Psoas muscle (tissue), 8 donors: Measurements from ENCODE around the gene TMEM179. TPM values are rescaled to one million over a fixed set of nuclear protein-coding genes. Genes with fewer than 3 reads are reported as not detected.

Source experiments
- ATAC-seq, 4 donors: fragments of 200-7000 bp; cut with Tn5 transposase; one replicate each; pipeline ENCODE4 v1.9.1; 2020; ENCODE audit warnings: moderate library complexity in 3 of 4, mild to moderate bottlenecking in 2 of 4
- DNase-seq, 2 donors: peaks; one replicate each; pipeline ENCODE4 v3.0.0-alpha.2; 2020
- H3K27ac ChIP-seq: fragments of 200-600 bp; one replicate; pipeline ENCODE4 v1.8.0; 2022
- H3K27me3 ChIP-seq, 3 donors: fragments of 200-600 bp in 1 of 3; one replicate each; pipeline versions ENCODE4 v1.6.1 to v1.8.0; 2013 to 2022; ENCODE audit warnings: low read length in 2 of 3, mild to moderate bottlenecking in 2 of 3, moderate library complexity in 1 of 3; ENCODE audit not compliant: insufficient read depth in 3 of 3
- H3K36me3 ChIP-seq, 2 donors: fragments of 200-600 bp in 1 of 2; one replicate each; pipeline versions ENCODE4 v1.6.1 to v1.8.0; 2013 to 2022; ENCODE audit warnings: low read depth in 1 of 2, mild to moderate bottlenecking in 1 of 2, moderate library complexity in 1 of 2; ENCODE audit not compliant: insufficient read depth in 1 of 2
- H3K4me1 ChIP-seq: fragments of 200-600 bp; one replicate; pipeline ENCODE4 v1.8.0; 2022
- H3K4me3 ChIP-seq: fragments of 200-600 bp; one replicate; pipeline ENCODE4 v1.8.0; 2022; ENCODE audit warnings: mild to moderate bottlenecking
- H3K9me3 ChIP-seq: fragments of 200-600 bp; one replicate; pipeline ENCODE4 v1.8.0; 2022
- WGBS, 3 donors: extraction: QIAGEN DNeasy Blood & Tissue Kit; methylation state at CpG; one replicate each; pipeline versions ENCODE4 v1.1.6 to v1.1.7; 2013; 5-methylcytosine and 5-hydroxymethylcytosine counted together
- intact Hi-C, 2 donors: fragments of 100-400 bp; cut with DNase I; formaldehyde crosslinking; loops; one replicate each; pipeline versions ENCODE4 v1.11.0 to v1.14.2; 2022
- polyA plus RNA-seq, 3 donors: library from polyadenylated mRNA; stranded (reverse); fragments of 200-250 nt; gene quantifications; one replicate each; pipeline ENCODE4 v1.2.3, GENCODE V29; 2013
- total RNA-seq, 4 donors: library from RNA; stranded (reverse); fragmentation: NEBNext Ultra II Directional in 2 of 4; extraction: Animal tissue kit (Norgen Biotek cat#: 25700) in 2 of 4; gene quantifications; one replicate each; pipeline versions ENCODE4 v1.2.1 to v1.2.4, GENCODE V29; 2021 to 2023
- TF ChIP-seq, protein P1 (sequence below): fragments of 200-600 bp; IDR thresholded peaks from one replicate; pipeline ENCODE4 v1.8.0; 2022; ENCODE audit warnings: antibody characterized with exemption
- donor health status: healthy with polysubstance abuse.
- donor health status: DM: no; HTN: no; CAD: no; lungs with moderate emphysema.
- donor health status: Bipolar disorder and iron deficiency.
- donor health status: healthy.
- donor health status: DM: yes; HTN: yes; CAD: no.
- donor health status: DM: no; HTN: no; CAD: no.
- donor health status: DM: no; HTN: no; CAD: no.
- donor health status: DM: yes; HTN: yes; CAD: no.

Gene TMEM179
- total and polyA plus RNA-seq, 7 donors: 0.01 TPM; not detected in 6

DNA sequence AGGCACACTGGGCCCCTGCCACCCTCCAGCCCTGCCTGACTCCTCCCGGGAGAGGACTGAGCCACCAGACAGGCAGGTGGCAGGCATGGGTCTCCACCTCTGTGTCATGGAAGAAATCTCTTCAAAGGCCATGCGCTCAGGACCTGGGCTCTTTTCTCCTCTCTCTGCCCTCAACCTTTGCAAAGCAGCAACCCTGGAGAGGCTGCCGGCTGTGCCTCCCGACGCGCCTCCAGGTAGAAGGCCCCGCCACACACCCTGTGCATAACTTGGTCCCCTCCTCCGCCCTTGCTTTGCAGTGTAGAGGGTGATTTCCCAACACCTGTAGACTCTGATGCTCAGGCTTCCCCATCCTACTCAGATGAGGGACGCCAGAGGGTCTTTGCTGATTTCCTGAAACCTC lies 28.2 kb upstream of the TMEM179 start:
- 83 to 90% (median 83%) methylated on average over 9 of the region's 9 CpGs for WGBS, 3 donors
- no peaks in the 10 kb centered on the region for H3K4me1 ChIP-seq
- H3K36me3 ChIP-seq: no peaks in the 10 kb centered on the region
- H3K9me3 ChIP-seq: peaks cover 4% of the 10 kb centered on the region
- no peak for ATAC-seq
- TF ChIP-seq, protein P1, sequence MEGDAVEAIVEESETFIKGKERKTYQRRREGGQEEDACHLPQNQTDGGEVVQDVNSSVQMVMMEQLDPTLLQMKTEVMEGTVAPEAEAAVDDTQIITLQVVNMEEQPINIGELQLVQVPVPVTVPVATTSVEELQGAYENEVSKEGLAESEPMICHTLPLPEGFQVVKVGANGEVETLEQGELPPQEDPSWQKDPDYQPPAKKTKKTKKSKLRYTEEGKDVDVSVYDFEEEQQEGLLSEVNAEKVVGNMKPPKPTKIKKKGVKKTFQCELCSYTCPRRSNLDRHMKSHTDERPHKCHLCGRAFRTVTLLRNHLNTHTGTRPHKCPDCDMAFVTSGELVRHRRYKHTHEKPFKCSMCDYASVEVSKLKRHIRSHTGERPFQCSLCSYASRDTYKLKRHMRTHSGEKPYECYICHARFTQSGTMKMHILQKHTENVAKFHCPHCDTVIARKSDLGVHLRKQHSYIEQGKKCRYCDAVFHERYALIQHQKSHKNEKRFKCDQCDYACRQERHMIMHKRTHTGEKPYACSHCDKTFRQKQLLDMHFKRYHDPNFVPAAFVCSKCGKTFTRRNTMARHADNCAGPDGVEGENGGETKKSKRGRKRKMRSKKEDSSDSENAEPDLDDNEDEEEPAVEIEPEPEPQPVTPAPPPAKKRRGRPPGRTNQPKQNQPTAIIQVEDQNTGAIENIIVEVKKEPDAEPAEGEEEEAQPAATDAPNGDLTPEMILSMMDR: no peak
- no peak overlapping the region for H3K4me3 ChIP-seq
- no peak overlapping the region for H3K27ac ChIP-seq
- DNase-seq: no peak
- intact Hi-C loops: no loop called here
- H3K27me3 ChIP-seq: peaks cover 0 to 38% (median 9%) of the 10 kb centered on the region in 3 donors

DNA sequence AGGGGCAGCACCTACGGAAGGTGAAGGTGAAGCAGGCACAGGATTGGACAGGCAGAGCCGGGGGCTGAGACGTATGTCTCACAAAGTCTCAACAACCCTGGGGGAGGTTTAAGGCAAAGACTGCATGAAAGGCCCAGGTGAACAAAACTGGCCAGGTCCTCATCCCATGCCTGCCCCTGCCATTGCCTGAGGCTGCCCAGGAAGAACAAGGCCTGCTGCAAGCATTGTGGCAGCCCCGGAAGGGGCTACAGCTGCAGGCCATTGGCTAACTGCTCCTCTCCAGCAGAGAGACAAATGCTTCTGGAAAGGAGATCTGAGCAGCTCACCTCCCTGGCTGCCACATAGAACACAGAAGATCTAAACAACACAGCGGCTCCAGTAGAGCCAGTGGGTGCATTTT lies 20.4 kb upstream of the TMEM179 start:
- Histone ChIP-seq H3K27me3 (peaks cover 0 to 34% (median 0%) of the 10 kb centered on the region in 3 donors), H3K4me3 (no peak overlapping the region), H3K27ac (no peak overlapping the region), H3K4me1 (no peaks in the 10 kb centered on the region), H3K36me3 (no peaks in the 10 kb centered on the region), H3K9me3 (peaks cover 4% of the 10 kb centered on the region)
- WGBS, 3 donors: 42 to 53% (median 53%) methylated on average over 5 of the region's 5 CpGs
- ATAC-seq (no peak), DNase-seq (no peak)
- TF ChIP-seq, protein P1: no peak
- intact Hi-C loops: no loop called here

DNA sequence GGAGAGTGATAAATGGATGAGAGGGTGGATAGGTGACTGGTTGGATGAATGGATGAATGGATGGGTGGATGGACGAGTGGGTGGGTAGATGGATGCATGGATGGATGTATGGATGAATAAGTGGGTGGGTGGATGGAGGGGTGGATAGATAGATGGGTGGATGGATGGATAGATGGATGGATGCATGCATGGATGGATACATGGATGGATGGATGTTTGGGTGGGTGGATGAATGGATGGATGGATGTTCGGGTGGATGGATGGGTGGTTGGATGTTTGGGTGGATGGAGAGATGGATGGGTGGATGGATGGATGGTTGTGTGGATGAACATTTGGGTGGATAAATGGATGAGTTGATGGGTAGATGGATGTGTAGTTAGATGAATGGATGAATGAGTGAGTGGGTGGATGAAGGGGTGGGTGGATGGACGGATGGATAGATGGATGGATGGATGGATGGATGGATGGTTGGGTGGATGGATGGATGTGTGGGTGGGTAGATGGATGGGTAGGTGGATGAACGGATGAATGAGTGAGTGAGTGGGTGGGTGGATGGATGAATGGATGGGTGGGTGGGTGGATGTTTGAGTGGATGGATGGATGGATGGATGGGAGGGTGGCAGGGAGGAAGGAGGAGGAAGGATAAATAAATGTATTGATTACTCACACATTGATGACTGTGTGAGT lies 9.7 kb upstream of the TMEM179 start:
- H3K27ac ChIP-seq: no peak overlapping the region
- WGBS, 3 donors: 48 to 64% (median 51%) methylated on average over 4 of the region's 4 CpGs
- intact Hi-C loops: no loop called here
- peaks cover 0 to 37% (median 8%) of the 10 kb centered on the region in 3 donors for H3K27me3 ChIP-seq
- no peaks in the 10 kb centered on the region for H3K36me3 ChIP-seq
- ATAC-seq (no peak), DNase-seq (no peak)
- no peaks in the 10 kb centered on the region for H3K4me1 ChIP-seq
- TF ChIP-seq, protein P1: no peak
- H3K4me3 ChIP-seq: no peak overlapping the region
- no peaks in the 10 kb centered on the region for H3K9me3 ChIP-seq

DNA sequence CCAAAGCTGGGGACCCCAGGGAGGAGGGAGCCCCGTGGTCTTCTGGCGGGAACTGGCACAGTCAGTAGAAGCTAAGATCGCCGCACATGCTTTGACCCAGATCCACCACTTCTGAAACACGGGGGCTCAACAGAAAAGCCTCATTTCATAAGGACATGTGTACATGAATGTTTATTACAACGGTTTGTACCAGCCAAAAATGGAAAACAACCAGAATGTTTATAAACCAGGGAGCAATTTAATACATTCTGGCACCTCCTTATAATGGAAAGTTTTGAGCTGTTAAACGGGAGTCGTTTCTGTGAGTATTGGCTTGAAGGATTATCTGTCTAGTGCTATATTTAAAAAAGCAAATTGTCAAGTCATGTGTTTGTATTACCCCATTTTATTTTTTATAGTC lies 7.3 kb upstream of the TMEM179 start:
- Histone ChIP-seq H3K4me1 (no peaks in the 10 kb centered on the region), H3K9me3 (no peaks in the 10 kb centered on the region), H3K27ac (no peak overlapping the region), H3K27me3 (peaks cover 0 to 36% (median 8%) of the 10 kb centered on the region in 3 donors), H3K36me3 (no peaks in the 10 kb centered on the region), H3K4me3 (no peak overlapping the region)
- TF ChIP-seq, protein P1: no peak
- ATAC-seq (no peak), DNase-seq (no peak)
- 44 to 52% (median 45%) methylated on average over 8 of the region's 8 CpGs for WGBS, 3 donors
- intact Hi-C loops: no loop called here
